Neural cell (in vitro differentiated cells): ENCODE data around the gene ETV6. TPM values are rescaled to one million over a fixed set of nuclear protein-coding genes. Genes with fewer than 3 reads are reported as not detected.

Experiments used
- H2AFZ ChIP-seq: fragments of 200-600, 300-800 bp; sonication (generic), shearing (Covaris generic); 2 replicates; pipeline ENCODE4 v1.6.0; 2014; ENCODE audit warnings: low read depth, mild to moderate bottlenecking, antibody characterized with exemption, low read length, moderate library complexity
- H3F3A ChIP-seq: fragments of 200-600 bp; shearing (Covaris generic); 2 replicates; pipeline ENCODE4 v1.6.1; 2016; ENCODE audit warnings: mild to moderate bottlenecking, moderate library complexity, mixed read lengths, antibody characterized with exemption, low read length; ENCODE audit not compliant: insufficient read depth, poor library complexity, severe bottlenecking
- H3K27ac ChIP-seq: fragments of 200-600, 300-800 bp; sonication (generic), shearing (Covaris generic); 2 replicates; pipeline ENCODE4 v1.5.1; 2014; ENCODE audit warnings: mild to moderate bottlenecking, low read length, moderate library complexity
- H3K27me3 ChIP-seq: fragments of 300-800, 200-600 bp; sonication (generic), shearing (Covaris generic); 2 replicates; pipeline ENCODE4 v1.6.0; 2014; ENCODE audit warnings: mild to moderate bottlenecking, low read depth, low read length, moderate library complexity; ENCODE audit not compliant: insufficient read depth
- H3K36me3 ChIP-seq: fragments of 300-800, 200-600 bp; sonication (generic), shearing (Covaris generic); 2 replicates; pipeline ENCODE4 v1.5.1; 2014; ENCODE audit warnings: mild to moderate bottlenecking, antibody characterized with exemption, low read length, moderate library complexity; ENCODE audit not compliant: insufficient read depth
- H3K4me2 ChIP-seq: fragments of 300-800, 200-600 bp; sonication (generic), shearing (Covaris generic); 2 replicates; pipeline ENCODE4 v1.6.0; 2014; ENCODE audit warnings: mild to moderate bottlenecking, low read length
- H3K4me3 ChIP-seq: fragments of 300-800, 200-600 bp; sonication (generic), shearing (Covaris generic); 2 replicates; pipeline ENCODE4 v1.5.1; 2014; ENCODE audit warnings: mild to moderate bottlenecking, low read length, moderate library complexity
- H3K79me2 ChIP-seq: fragments of 200-600 bp; shearing (Covaris generic); replicated peaks from 2 replicates; pipeline ENCODE4 v1.6.0; 2014; ENCODE audit warnings: mild to moderate bottlenecking, low read length, moderate library complexity; ENCODE audit not compliant: insufficient read depth
- H3K9ac ChIP-seq: fragments of 300-800, 200-600 bp; sonication (generic), shearing (Covaris generic); 2 replicates; pipeline ENCODE4 v1.6.1; 2016; ENCODE audit warnings: mild to moderate bottlenecking, low read length, mixed read lengths
- H3K9me2 ChIP-seq: fragments of 200-600 bp; shearing (Covaris generic); 2 replicates; pipeline ENCODE4 v1.6.1; 2016; ENCODE audit warnings: mild to moderate bottlenecking, low read length, mixed read lengths; ENCODE audit not compliant: insufficient read depth
- H3K9me3 ChIP-seq: fragments of 200-600, 300-800 bp; sonication (generic), shearing (Covaris generic); 2 replicates; pipeline ENCODE4 v1.6.1; 2016; ENCODE audit warnings: mild to moderate bottlenecking, mixed run types, low read length, moderate library complexity, mixed read lengths
- H4K20me1 ChIP-seq: fragments of 200-600 bp; shearing (Covaris generic); 2 replicates; pipeline ENCODE4 v1.6.1; 2016; ENCODE audit warnings: mild to moderate bottlenecking, mixed run types; ENCODE audit not compliant: insufficient read depth
- EP300 ChIP-seq: fragments of 450-650 bp; conservative IDR thresholded peaks from 2 replicates; pipeline ENCODE4 v1.6.1; 2014; ENCODE audit warnings: antibody characterized with exemption, mild to moderate bottlenecking, moderate library complexity; ENCODE audit not compliant: poor library complexity, severe bottlenecking
- EZH2 ChIP-seq: fragments of 200-600, 300-800 bp; shearing (Covaris generic), sonication (generic); IDR thresholded peaks from 2 replicates; pipeline ENCODE4 v1.6.1; 2014; ENCODE audit warnings: antibody characterized with exemption, low read length, borderline replicate concordance, mild to moderate bottlenecking; ENCODE audit not compliant: insufficient read depth, poor library complexity, severe bottlenecking
- MXI1 ChIP-seq: fragments of 450-650 bp; conservative IDR thresholded peaks from 2 replicates; pipeline ENCODE4 v1.6.1; 2014; ENCODE audit warnings: antibody characterized with exemption, mild to moderate bottlenecking; ENCODE audit not compliant: poor library complexity, severe bottlenecking
- POLR2AphosphoS5 ChIP-seq: IDR thresholded peaks from 2 replicates; pipeline ENCODE4 v1.6.1; 2012
- RAD21 ChIP-seq: fragments of 450-650 bp; conservative IDR thresholded peaks from 2 replicates; pipeline ENCODE4 v1.6.1; 2014; ENCODE audit warnings: antibody characterized with exemption, mild to moderate bottlenecking, moderate library complexity
- REST ChIP-seq: IDR thresholded peaks from 2 replicates; pipeline ENCODE4 v1.6.1; 2012; ENCODE audit warnings: borderline replicate concordance
- SMC3 ChIP-seq: fragments of 450-650 bp; conservative IDR thresholded peaks from 2 replicates; pipeline ENCODE4 v1.6.1; 2014; ENCODE audit warnings: antibody characterized with exemption, mild to moderate bottlenecking, moderate library complexity; ENCODE audit not compliant: poor library complexity
- TAF1 ChIP-seq: IDR thresholded peaks from 2 replicates; pipeline ENCODE4 v1.6.1; 2012; ENCODE audit warnings: low read depth
- polyA plus RNA-seq: library from polyadenylated mRNA; depleted of rRNA; stranded (reverse); fragments of >200 nt; gene quantifications from 2 replicates; pipeline ENCODE4 v1.2.3, GENCODE V29; 2014
- TF ChIP-seq, protein P1 (sequence below): fragments of 450-650 bp; IDR thresholded peaks from 2 replicates; pipeline ENCODE4 v1.5.1; 2014; ENCODE audit warnings: antibody characterized with exemption, mild to moderate bottlenecking, moderate library complexity; ENCODE audit not compliant: poor library complexity, severe bottlenecking

Gene ETV6
- polyA plus RNA-seq, 1 donor from 2014 or later, result 1.6 TPM

DNA sequence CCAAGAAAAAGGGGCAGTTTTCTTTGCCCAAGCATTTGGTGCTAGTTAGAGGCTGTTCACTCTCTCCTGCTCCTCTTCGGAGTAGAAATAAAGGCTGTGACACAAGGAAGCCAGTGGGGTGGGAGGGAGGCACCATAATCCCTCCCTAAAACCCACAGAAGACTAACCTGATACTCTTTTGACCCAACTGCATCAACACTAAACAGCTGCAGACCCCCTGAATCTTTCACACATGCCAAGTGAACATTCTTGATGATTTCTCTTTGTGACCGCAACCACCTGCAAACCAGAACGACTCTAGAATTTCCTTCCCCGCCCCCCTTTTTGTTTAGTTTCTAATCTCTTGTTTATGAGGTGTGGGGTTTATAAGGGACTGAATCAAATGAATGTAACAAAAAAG, 245.4 kb downstream of the ETV6 start:
- H4K20me1 ChIP-seq, result no peaks in the 10 kb centered on the region
- H2AFZ ChIP-seq, result no peak overlapping the region
- H3K4me2 ChIP-seq, result no peak overlapping the region
- TF ChIP-seq MXI1 (no peak), POLR2AphosphoS5 (no peak), EP300 (no peak), RAD21 (no peak), EZH2 (no peak), SMC3 (no peak), REST (no peak), TAF1 (no peak)
- TF ChIP-seq, protein P1, sequence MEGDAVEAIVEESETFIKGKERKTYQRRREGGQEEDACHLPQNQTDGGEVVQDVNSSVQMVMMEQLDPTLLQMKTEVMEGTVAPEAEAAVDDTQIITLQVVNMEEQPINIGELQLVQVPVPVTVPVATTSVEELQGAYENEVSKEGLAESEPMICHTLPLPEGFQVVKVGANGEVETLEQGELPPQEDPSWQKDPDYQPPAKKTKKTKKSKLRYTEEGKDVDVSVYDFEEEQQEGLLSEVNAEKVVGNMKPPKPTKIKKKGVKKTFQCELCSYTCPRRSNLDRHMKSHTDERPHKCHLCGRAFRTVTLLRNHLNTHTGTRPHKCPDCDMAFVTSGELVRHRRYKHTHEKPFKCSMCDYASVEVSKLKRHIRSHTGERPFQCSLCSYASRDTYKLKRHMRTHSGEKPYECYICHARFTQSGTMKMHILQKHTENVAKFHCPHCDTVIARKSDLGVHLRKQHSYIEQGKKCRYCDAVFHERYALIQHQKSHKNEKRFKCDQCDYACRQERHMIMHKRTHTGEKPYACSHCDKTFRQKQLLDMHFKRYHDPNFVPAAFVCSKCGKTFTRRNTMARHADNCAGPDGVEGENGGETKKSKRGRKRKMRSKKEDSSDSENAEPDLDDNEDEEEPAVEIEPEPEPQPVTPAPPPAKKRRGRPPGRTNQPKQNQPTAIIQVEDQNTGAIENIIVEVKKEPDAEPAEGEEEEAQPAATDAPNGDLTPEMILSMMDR, result no peak
- H3K27me3 ChIP-seq, result no peaks in the 10 kb centered on the region
- H3K79me2 ChIP-seq, result no peaks in the 10 kb centered on the region
- H3K9me3 ChIP-seq, result no peaks in the 10 kb centered on the region
- H3K27ac ChIP-seq, result no peak overlapping the region
- H3K9ac ChIP-seq, result no peak overlapping the region
- H3K4me3 ChIP-seq, result no peak overlapping the region
- H3K9me2 ChIP-seq, result no peaks in the 10 kb centered on the region
- H3K36me3 ChIP-seq, result no peaks in the 10 kb centered on the region
- peaks cover 2% of the 10 kb centered on the region for H3F3A ChIP-seq

DNA sequence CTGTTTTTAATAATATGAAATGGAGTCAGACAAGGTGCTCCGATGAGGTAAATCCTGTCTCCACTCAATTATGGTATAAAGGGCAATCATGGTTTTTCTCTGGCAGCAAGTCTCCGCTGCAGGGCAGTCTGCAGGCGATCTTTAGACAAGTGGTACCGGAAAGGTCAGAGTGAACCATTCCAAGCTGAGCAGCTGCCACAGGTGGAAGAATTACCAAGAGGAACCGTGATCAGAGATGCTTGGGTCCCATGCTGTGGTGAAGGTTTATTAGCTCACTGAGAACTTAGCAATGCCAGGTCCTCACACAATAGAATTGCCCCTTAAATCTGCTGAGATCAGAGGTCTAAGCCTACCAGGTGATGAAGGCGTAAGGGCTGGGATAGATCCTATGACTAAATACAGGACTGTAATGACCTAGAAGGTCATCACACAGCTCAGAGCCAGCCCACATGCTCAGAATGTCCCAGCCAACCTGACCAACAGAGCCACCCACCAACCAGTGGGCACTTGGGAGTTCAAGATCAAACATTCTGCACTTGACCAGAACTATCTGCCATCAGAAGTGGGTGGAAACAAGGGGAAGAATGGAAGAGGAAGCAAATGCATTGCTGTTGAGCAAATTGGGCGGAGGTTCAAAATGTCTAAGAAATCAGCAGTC, 246.1 kb downstream of the ETV6 start:
- no peaks in the 10 kb centered on the region for H3K79me2 ChIP-seq
- H3K4me2 ChIP-seq, result no peak overlapping the region
- H3K27ac ChIP-seq, result no peak overlapping the region
- TF ChIP-seq MXI1 (no peak), SMC3 (no peak), EZH2 (no peak), RAD21 (no peak), EP300 (no peak), REST (no peak), TAF1 (no peak), POLR2AphosphoS5 (no peak)
- TF ChIP-seq, protein P1, result no peak
- H3K36me3 ChIP-seq, result no peaks in the 10 kb centered on the region
- peaks cover 2% of the 10 kb centered on the region for H3F3A ChIP-seq
- no peak overlapping the region for H3K4me3 ChIP-seq
- no peaks in the 10 kb centered on the region for H4K20me1 ChIP-seq
- H3K9me3 ChIP-seq, result no peaks in the 10 kb centered on the region
- no peak overlapping the region for H3K9ac ChIP-seq
- no peaks in the 10 kb centered on the region for H3K27me3 ChIP-seq
- H3K9me2 ChIP-seq, result no peaks in the 10 kb centered on the region
- H2AFZ ChIP-seq, result no peak overlapping the region
